Trophoblast cell (in vitro differentiated cells and primary cell): Measurements from ENCODE around the gene CA11.

Experiments used
- DNase-seq, 2 donors: peaks; one replicate each; pipeline ENCODE4 v3.0.0-alpha.2; 2016
- H2AFZ ChIP-seq: 2 replicates; pipeline ENCODE4 v1.6.1; 2013; ENCODE audit warnings: low read length, moderate library complexity, mild to moderate bottlenecking; ENCODE audit not compliant: insufficient read depth, poor library complexity
- H2AK5ac ChIP-seq: 2 replicates; pipeline ENCODE4 v1.6.1; 2013; ENCODE audit warnings: mild to moderate bottlenecking, low read length
- H2BK120ac ChIP-seq: 2 replicates; pipeline ENCODE4 v1.6.1; 2013; ENCODE audit warnings: low read length, mild to moderate bottlenecking, moderate library complexity; ENCODE audit not compliant: insufficient read depth, poor library complexity
- H2BK12ac ChIP-seq: 2 replicates; pipeline ENCODE4 v1.6.1; 2013; ENCODE audit warnings: mild to moderate bottlenecking, low read length, moderate library complexity
- H2BK5ac ChIP-seq: 2 replicates; pipeline ENCODE4 v1.6.1; 2013; ENCODE audit warnings: low read length, low read depth, moderate library complexity, mild to moderate bottlenecking; ENCODE audit not compliant: poor library complexity
- H3K14ac ChIP-seq: 2 replicates; pipeline ENCODE4 v1.6.1; 2013; ENCODE audit warnings: mild to moderate bottlenecking, low read length
- H3K18ac ChIP-seq: 2 replicates; pipeline ENCODE4 v1.6.1; 2013; ENCODE audit warnings: mild to moderate bottlenecking, low read length
- H3K23ac ChIP-seq: 2 replicates; pipeline ENCODE4 v1.6.1; 2013; ENCODE audit warnings: low read length
- H3K27ac ChIP-seq: 2 replicates; pipeline ENCODE4 v1.5.1; 2013; ENCODE audit warnings: low read depth, mild to moderate bottlenecking, inconsistent platforms, low read length, moderate library complexity
- H3K27me3 ChIP-seq: 2 replicates; pipeline ENCODE4 v1.6.1; 2013; ENCODE audit warnings: inconsistent platforms, mild to moderate bottlenecking, low read length, moderate library complexity; ENCODE audit not compliant: insufficient read depth
- H3K36me3 ChIP-seq, 2 experiments: 1 replicate in 1 of 2; 2 replicates in 1 of 2; pipeline ENCODE4 v1.6.1; 2013; ENCODE audit warnings: low read length in 2 of 2, mild to moderate bottlenecking in 2 of 2, moderate library complexity in 1 of 2; ENCODE audit not compliant: insufficient read depth in 2 of 2, control insufficient read depth in 1 of 2
- H3K4ac ChIP-seq: 2 replicates; pipeline ENCODE4 v1.6.1; 2013; ENCODE audit warnings: low read depth, mild to moderate bottlenecking, low read length, moderate library complexity
- H3K4me1 ChIP-seq, 2 experiments: 1 replicate in 1 of 2; 2 replicates in 1 of 2; pipeline ENCODE4 v1.6.1; 2013; ENCODE audit warnings: low read length in 2 of 2, mild to moderate bottlenecking in 2 of 2, moderate library complexity in 1 of 2; ENCODE audit not compliant: insufficient read depth in 2 of 2, control insufficient read depth in 1 of 2
- H3K4me2 ChIP-seq: 2 replicates; pipeline ENCODE4 v1.6.1; 2013; ENCODE audit warnings: inconsistent platforms, mild to moderate bottlenecking, low read length, moderate library complexity
- H3K4me3 ChIP-seq: 2 replicates; pipeline ENCODE4 v1.5.1; 2013; ENCODE audit warnings: mild to moderate bottlenecking, low read depth, low read length, inconsistent platforms
- H3K79me1 ChIP-seq: one replicate; pipeline ENCODE4 v1.6.1; 2013; ENCODE audit warnings: low read length
- H3K79me2 ChIP-seq: 2 replicates; pipeline ENCODE4 v1.6.1; 2013; ENCODE audit warnings: low read length, mild to moderate bottlenecking; ENCODE audit not compliant: control insufficient read depth, insufficient read depth, poor library complexity
- H3K9ac ChIP-seq: 2 replicates; pipeline ENCODE4 v1.6.1; 2013; ENCODE audit warnings: mild to moderate bottlenecking, low read length
- H3K9me3 ChIP-seq: 2 replicates; pipeline ENCODE4 v1.6.1; 2013; ENCODE audit warnings: low read depth, mild to moderate bottlenecking, control low read depth, inconsistent platforms, low read length; ENCODE audit not compliant: insufficient read depth
- H4K12ac ChIP-seq: 2 replicates; pipeline ENCODE4 v1.6.1; 2013; ENCODE audit warnings: low read depth, mild to moderate bottlenecking, low read length, moderate library complexity
- H4K8ac ChIP-seq: 2 replicates; pipeline ENCODE4 v1.6.1; 2013; ENCODE audit warnings: low read depth, mild to moderate bottlenecking, low read length, moderate library complexity
- H4K91ac ChIP-seq: one replicate; pipeline ENCODE4 v1.6.1; 2013; ENCODE audit warnings: low read depth, mild to moderate bottlenecking, low read length, moderate library complexity
- WGBS: extraction: QIAGEN DNeasy Blood & Tissue Kit; methylation state at CpG from one replicate; pipeline ENCODE4 v1.1.7; 2013; ENCODE audit warnings: missing lambda C conversion rate; ENCODE audit not compliant: insufficient read length, insufficient coverage; ENCODE audit errors: extremely low coverage; 5-methylcytosine and 5-hydroxymethylcytosine counted together

The CA11 gene

DNA sequence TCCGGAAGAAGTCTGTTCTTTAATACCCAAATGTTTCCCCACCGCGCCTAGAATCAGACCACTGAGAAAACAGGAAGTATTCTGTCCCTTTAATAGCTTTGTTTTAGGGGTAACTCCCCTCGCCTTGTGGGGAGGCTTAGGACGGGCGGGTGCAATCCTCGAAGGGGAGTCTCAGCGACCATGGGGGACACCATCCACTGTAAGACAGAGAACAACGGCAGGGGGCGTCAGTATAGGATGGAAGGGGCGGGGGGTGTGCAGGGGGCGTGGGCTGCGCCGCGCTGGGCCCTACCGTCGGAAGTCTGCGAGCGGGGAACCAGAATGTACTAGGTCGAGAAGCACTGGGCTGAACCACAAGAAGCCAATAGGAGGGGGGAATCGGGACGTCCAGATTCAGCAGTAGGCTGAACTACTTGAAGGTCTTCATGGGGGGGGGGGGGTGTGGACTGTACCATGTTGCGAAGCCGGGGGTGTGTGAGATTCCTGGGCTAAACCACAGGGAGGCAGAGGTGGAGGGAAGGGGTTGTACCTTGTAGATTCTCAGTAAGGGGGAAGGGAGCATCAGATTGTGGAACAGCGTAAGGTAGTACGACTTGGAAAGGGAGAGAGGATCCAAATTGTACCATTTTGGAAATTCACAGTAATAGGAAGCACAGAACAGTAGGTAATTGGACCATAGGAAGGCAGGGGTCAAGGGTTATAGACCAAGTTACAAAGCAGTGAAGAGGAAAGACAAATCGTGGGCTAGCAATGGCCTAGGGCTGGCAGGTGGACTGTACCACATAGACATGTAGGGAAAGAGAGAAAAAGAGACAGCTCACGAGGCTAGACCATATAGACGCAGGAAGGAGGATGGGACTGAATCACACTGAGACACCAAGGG is 7.8 kb downstream of the CA11 start:
- peak overlapping the region; percentile 24 for H3K4me2 ChIP-seq
- H3K9me3 ChIP-seq = peaks cover 2% of the 10 kb centered on the region
- H3K36me3 ChIP-seq = no peaks in the 10 kb centered on the region
- peaks cover 3% of the 10 kb centered on the region for H3K79me1 ChIP-seq
- no peak overlapping the region for H4K12ac ChIP-seq
- DNase-seq = peak; percentile 64 to 75
- H3K27ac ChIP-seq = no peak overlapping the region
- H3K27me3 ChIP-seq = peaks cover 15% of the 10 kb centered on the region
- no peak overlapping the region for H3K18ac ChIP-seq
- H3K4me3 ChIP-seq = no peak overlapping the region
- H3K4ac ChIP-seq = no peak overlapping the region
- no peak overlapping the region for H3K14ac ChIP-seq
- no peak overlapping the region for H2BK120ac ChIP-seq
- peaks cover 21 to 26% of the 10 kb centered on the region in 2 experiments for H3K4me1 ChIP-seq
- no peak overlapping the region for H2AK5ac ChIP-seq
- H4K91ac ChIP-seq = no peak overlapping the region
- no peak overlapping the region for H2BK5ac ChIP-seq
- WGBS = no CpG with 5 or more reads among the region's 29 CpGs
- H3K23ac ChIP-seq = no peak overlapping the region
- H3K79me2 ChIP-seq = no peaks in the 10 kb centered on the region
- no peak overlapping the region for H2BK12ac ChIP-seq
- no peak overlapping the region for H3K9ac ChIP-seq
- H4K8ac ChIP-seq = peak overlapping the region; percentile 30
- H2AFZ ChIP-seq = peak overlapping the region; percentile 42

GRCh38 chr19:48637449-48637947 is 8.5 kb downstream of the CA11 start:
- H3K79me1 ChIP-seq = peaks cover 3% of the 10 kb centered on the region
- no peak overlapping the region for H3K18ac ChIP-seq
- H3K4ac ChIP-seq = no peak overlapping the region
- H2BK5ac ChIP-seq = no peak overlapping the region
- no peak overlapping the region for H4K12ac ChIP-seq
- DNase-seq = peak; percentile 87 to 95
- no peak overlapping the region for H3K14ac ChIP-seq
- H3K4me2 ChIP-seq = peak overlapping the region; percentile 24
- H2AK5ac ChIP-seq = no peak overlapping the region
- no peak overlapping the region for H2BK120ac ChIP-seq
- H3K27me3 ChIP-seq = peaks cover 15% of the 10 kb centered on the region
- no peak overlapping the region for H3K9ac ChIP-seq
- no peaks in the 10 kb centered on the region for H3K79me2 ChIP-seq
- no peak overlapping the region for H4K91ac ChIP-seq
- WGBS = no CpG with 5 or more reads among the region's 38 CpGs
- no peaks in the 10 kb centered on the region for H3K36me3 ChIP-seq
- peaks cover 3% of the 10 kb centered on the region for H3K9me3 ChIP-seq
- no peak overlapping the region for H3K4me3 ChIP-seq
- H4K8ac ChIP-seq = peak overlapping the region; percentile 30
- H2AFZ ChIP-seq = no peak overlapping the region
- no peak overlapping the region for H2BK12ac ChIP-seq
- peaks cover 21 to 32% of the 10 kb centered on the region in 2 experiments for H3K4me1 ChIP-seq
- H3K27ac ChIP-seq = no peak overlapping the region
- no peak overlapping the region for H3K23ac ChIP-seq

GRCh38 chr19:48636859-48637448 is 9.0 kb downstream of the CA11 start, which contains the start of gene DBP:
TSS of gene DBP (minus strand) at chr19:48637379. CDS start at chr19:48636994, 385 bp downstream.
- H3K4me3 ChIP-seq = no peak within 1 kb of the TSS
- H3K36me3 ChIP-seq = no peaks in the 10 kb centered on the region
- no peak within 1 kb of the TSS for H4K12ac ChIP-seq
- no peaks in the 10 kb centered on the region for H3K79me2 ChIP-seq
- H3K4me2 ChIP-seq = peak within 1 kb of the TSS; percentile 24
- no peak within 1 kb of the TSS for H2BK12ac ChIP-seq
- no peak within 1 kb of the TSS for H2AK5ac ChIP-seq
- H4K8ac ChIP-seq = peak within 1 kb of the TSS; percentile 30
- H3K9me3 ChIP-seq = peaks cover 3% of the 10 kb centered on the region
- H3K27ac ChIP-seq = no peak within 1 kb of the TSS
- H2BK120ac ChIP-seq = no peak within 1 kb of the TSS
- H3K14ac ChIP-seq = no peak within 1 kb of the TSS
- no peak within 1 kb of the TSS for H4K91ac ChIP-seq
- no CpG with 5 or more reads among the region's 40 CpGs for WGBS
- H3K23ac ChIP-seq = no peak within 1 kb of the TSS
- H3K18ac ChIP-seq = no peak within 1 kb of the TSS
- peak in 1 of 2 donors; percentile 52 for DNase-seq
- peaks cover 3% of the 10 kb centered on the region for H3K79me1 ChIP-seq
- H2AFZ ChIP-seq = peak within 1 kb of the TSS; percentile 42
- H3K4me1 ChIP-seq = peaks cover 21 to 32% of the 10 kb centered on the region in 2 experiments
- no peak within 1 kb of the TSS for H3K4ac ChIP-seq
- H3K9ac ChIP-seq = no peak within 1 kb of the TSS
- peaks cover 15% of the 10 kb centered on the region for H3K27me3 ChIP-seq
- no peak within 1 kb of the TSS for H2BK5ac ChIP-seq

GRCh38 chr19:48635966-48636858 is 9.8 kb downstream of the CA11 start:
- Histone ChIP-seq H3K4ac (no peak overlapping the region), H3K23ac (no peak overlapping the region), H4K12ac (no peak overlapping the region), H3K27me3 (peaks cover 15% of the 10 kb centered on the region), H4K91ac (no peak overlapping the region), H3K4me2 (peak overlapping the region; percentile 67), H3K79me2 (no peaks in the 10 kb centered on the region), H2AFZ (peak overlapping the region; percentile 62), H3K4me3 (no peak overlapping the region), H3K27ac (no peak overlapping the region), H2BK120ac (no peak overlapping the region), H2BK5ac (no peak overlapping the region), H3K14ac (no peak overlapping the region), H3K79me1 (peaks cover 3% of the 10 kb centered on the region), H2BK12ac (no peak overlapping the region), H3K4me1 (peaks cover 21 to 32% of the 10 kb centered on the region in 2 experiments), H3K36me3 (no peaks in the 10 kb centered on the region), H3K9ac (no peak overlapping the region), H2AK5ac (no peak overlapping the region), H3K9me3 (peaks cover 3% of the 10 kb centered on the region), H4K8ac (peak overlapping the region; percentile 19), H3K18ac (no peak overlapping the region)
- WGBS = no CpG with 5 or more reads among the region's 35 CpGs
- no peak for DNase-seq
